A549 (cell line): ENCODE results near the gene SSH3. TPM values are rescaled to one million over a fixed set of nuclear protein-coding genes. Genes with fewer than 3 reads are reported as not detected.

ENCODE experiments used
- ATAC-seq, 2 experiments: fragments of 200-7000 bp in 1 of 2; fragments of >200 bp in 1 of 2; cut with Nextera tagmentation in 1 of 2; cut with Tn5 transposase in 1 of 2; 3 replicates each; pipeline versions ENCODE4 v1.8.0 to v1.9.1; 2018 to 2020; ENCODE audit warnings: mild to moderate bottlenecking in 1 of 2, moderate library complexity in 1 of 2
- CTCF ChIA-PET: fragments of 300-600 bp; sonication (Branson Sonifier 250); formaldehyde crosslinking; extraction: SDS; loops from one replicate; lab custom pipeline; 2021; ENCODE audit warnings: antibody characterized with exemption, inconsistent platforms; lab: Yijun Ruan, JAX
- POLR2A ChIA-PET: fragments of 350-600 bp; formaldehyde crosslinking; extraction: SDS; loops from one replicate; lab custom pipeline; 2021; ENCODE audit warnings: antibody characterized with exemption, inconsistent platforms; lab: Yijun Ruan, JAX
- DNase-seq, 2 experiments: peaks; one replicate each; pipeline versions ENCODE4 v3.0.0 to v3.0.0-alpha.2; 2011 to 2016; ENCODE audit warnings: low read depth in 1 of 2, low spot score in 1 of 2
- FAIRE-seq: peaks from 2 replicates; lab custom pipeline; 2011; peaks lifted over from hg19 to GRCh38; lab: Jason Lieb, UNC
- H3K27ac ChIP-seq, 2 experiments: fragments of >200 bp; sonication (Bioruptor Twin); formaldehyde crosslinking; 3 replicates each; pipeline ENCODE4 v1.5.1; 2016 to 2017
- H3K4me1 ChIP-seq: fragments of >200 bp; sonication (Bioruptor Twin); formaldehyde crosslinking; 3 replicates; pipeline ENCODE4 v1.6.1; 2016
- H3K4me2 ChIP-seq: fragments of >200 bp; sonication (Bioruptor Twin); formaldehyde crosslinking; 3 replicates; pipeline ENCODE4 v1.6.1; 2016
- H3K4me3 ChIP-seq: fragments of >200 bp; sonication (Bioruptor Twin); formaldehyde crosslinking; 3 replicates; pipeline ENCODE4 v1.5.1; 2016
- H3K9me3 ChIP-seq: fragments of >200 bp; sonication (Bioruptor Twin); formaldehyde crosslinking; 3 replicates; pipeline ENCODE4 v1.6.1; 2016
- CBX2 ChIP-seq: fragments of 200-600 bp; sonication (generic); IDR thresholded peaks from 2 replicates; pipeline ENCODE4 v1.6.1; 2016; ENCODE audit warnings: low read depth, mild to moderate bottlenecking, borderline replicate concordance
- CEBPB ChIP-seq, 2 experiments: fragments of >200 bp in 1 of 2; sonication (Bioruptor Twin) in 1 of 2; formaldehyde crosslinking in 1 of 2; IDR thresholded peaks; 2 replicates each; pipeline ENCODE4 v1.6.1; 2012 to 2016
- EHF ChIP-seq: fragments of 250-450 bp; sonication (Bioruptor Pico); IDR thresholded peaks from 2 replicates; pipeline ENCODE4 v1.5.0; 2020; ENCODE audit warnings: mild to moderate bottlenecking
- FOSL2 ChIP-seq, 2 experiments: fragments of 450-650 bp in 1 of 2; fragments of >200 bp in 1 of 2; sonication (Bioruptor Twin) in 1 of 2; formaldehyde crosslinking; IDR thresholded peaks; 2 replicates each; pipeline versions ENCODE4 v1.5.0 to v1.6.1; 2016 to 2020; ENCODE audit warnings: mild to moderate bottlenecking in 1 of 2, moderate library complexity in 1 of 2
- HDAC2 ChIP-seq: fragments of 200-600 bp; sonication (generic); IDR thresholded peaks from 2 replicates; pipeline ENCODE4 v1.6.1; 2016
- JUN ChIP-seq, 2 experiments: fragments of >200 bp; sonication (Bioruptor Twin); formaldehyde crosslinking; IDR thresholded peaks; 2 replicates in 1 of 2; 3 replicates in 1 of 2; pipeline ENCODE4 v1.6.1; 2016 to 2017
- KDM1A ChIP-seq: fragments of 200-600 bp; sonication (generic); IDR thresholded peaks from 2 replicates; pipeline ENCODE4 v1.6.1; 2016; ENCODE audit warnings: low read depth, mild to moderate bottlenecking
- KDM5A ChIP-seq: fragments of 200-600 bp; sonication (generic); IDR thresholded peaks from 2 replicates; pipeline ENCODE4 v1.6.1; 2016; ENCODE audit warnings: antibody characterized with exemption, mild to moderate bottlenecking
- MAZ ChIP-seq: fragments of 150-350 bp; IDR thresholded peaks from 2 replicates; pipeline ENCODE4 v1.6.1; 2014; ENCODE audit warnings: antibody characterized with exemption, low read depth, low read length, borderline replicate concordance
- NPAS2 ChIP-seq: fragments of 250-450 bp; sonication (Bioruptor Pico); IDR thresholded peaks from 2 replicates; pipeline ENCODE4 v1.8.0; 2022; ENCODE audit warnings: mild to moderate bottlenecking, moderate library complexity, borderline replicate concordance
- NR3C1 ChIP-seq: fragments of >200 bp; sonication (Bioruptor Twin); formaldehyde crosslinking; IDR thresholded peaks from 3 replicates; pipeline ENCODE4 v1.6.1; 2017
- PHF8 ChIP-seq: fragments of 200-600 bp; sonication (generic); IDR thresholded peaks from 2 replicates; pipeline ENCODE4 v1.6.1; 2016; ENCODE audit warnings: low read depth, mild to moderate bottlenecking, antibody characterized with exemption, moderate library complexity, borderline replicate concordance
- RAD21 ChIP-seq, 2 experiments: fragments of >200 bp in 1 of 2; sonication (Bioruptor Twin) in 1 of 2; formaldehyde crosslinking in 1 of 2; IDR thresholded peaks in 1 of 2; conservative IDR thresholded peaks in 1 of 2; 2 replicates in 1 of 2; 3 replicates in 1 of 2; pipeline ENCODE4 v1.6.1; 2012 to 2018; ENCODE audit warnings: inconsistent platforms in 1 of 2
- RARB ChIP-seq: fragments of 250-450 bp; sonication (Bioruptor Pico); IDR thresholded peaks from 2 replicates; pipeline ENCODE4 v1.8.0; 2021; ENCODE audit warnings: mild to moderate bottlenecking, moderate library complexity
- RCOR1 ChIP-seq: fragments of 150-350 bp; IDR thresholded peaks from 2 replicates; pipeline ENCODE4 v1.6.1; 2014; ENCODE audit warnings: antibody characterized with exemption, low read length, low read depth
- RFX5 ChIP-seq: fragments of 450-650 bp; IDR thresholded peaks from 2 replicates; pipeline ENCODE4 v1.7.1; 2014; ENCODE audit warnings: antibody characterized with exemption, mild to moderate bottlenecking, moderate library complexity
- RNF2 ChIP-seq: fragments of 200-600 bp; sonication (generic); IDR thresholded peaks from 2 replicates; pipeline ENCODE4 v1.6.1; 2016; ENCODE audit warnings: low read depth, mild to moderate bottlenecking, antibody characterized with exemption, moderate library complexity, borderline replicate concordance
- SMC3 ChIP-seq: fragments of >200 bp; sonication (Bioruptor Twin); formaldehyde crosslinking; IDR thresholded peaks from 3 replicates; pipeline ENCODE4 v1.6.1; 2018; ENCODE audit warnings: inconsistent platforms
- TFCP2L1 ChIP-seq: fragments of 250-450 bp; sonication (Bioruptor Pico); IDR thresholded peaks from 2 replicates; pipeline ENCODE4 v1.5.0; 2021; ENCODE audit warnings: mild to moderate bottlenecking
- WGBS: methylation state at CpG from one replicate; pipeline ENCODE4 v1.1.6; 2017; ENCODE audit errors: missing lambda C conversion rate; 5-methylcytosine and 5-hydroxymethylcytosine counted together
- polyA plus RNA-seq, 4 experiments: library from polyadenylated mRNA; depleted of rRNA in 3 of 4; stranded (reverse); fragments of >200 nt; fragmentation: RNase III in 1 of 4; extraction: RNeasy Plus Mini Kit Qiagen cat#74134 plus additional on column Dnase treatment in 1 of 4; gene quantifications; 2 replicates in 3 of 4; 3 replicates in 1 of 4; pipeline ENCODE4 v1.2.3, GENCODE V29; 2011 to 2017
- TF ChIP-seq, protein P1 (sequence below): fragments of >200 bp; sonication (Bioruptor Twin); formaldehyde crosslinking; IDR thresholded peaks from 3 replicates; pipeline ENCODE4 v1.6.1; 2016
- TF ChIP-seq, protein P2 (sequence below): fragments of >200 bp; sonication (Bioruptor Twin); formaldehyde crosslinking; IDR thresholded peaks from 3 replicates; pipeline ENCODE4 v1.5.1; 2016
- TF ChIP-seq, protein P3 (sequence below): fragments of >200 bp; sonication (Bioruptor Twin); formaldehyde crosslinking; IDR thresholded peaks from 2 replicates; pipeline ENCODE4 v1.6.1; 2016
- TF ChIP-seq, protein P4 (sequence below): fragments of 150-350 bp; IDR thresholded peaks from 2 replicates; pipeline ENCODE4 v1.6.1; 2014; ENCODE audit warnings: low read depth, mild to moderate bottlenecking, low read length

SSH3 gene
- polyA plus RNA-seq, 2 of the 4 experiments (the other 2 are of a cell fraction): 13.9 to 24.1 TPM

GRCh38 chr11:67349928-67350465 lies 46.7 kb downstream of the SSH3 start:
- POLR2A ChIA-PET: interaction anchor here (1.1 to 8.3 kb wide), 3 partner anchors 11 to 24 kb away, joined by 8 to 172 read pairs (median 10); partner anchors contain the start of gene CLCF1
- FAIRE-seq (no peak), ATAC-seq (no peak), DNase-seq (no peak)
- Histone ChIP-seq H3K4me3 (no peak overlapping the region), H3K27ac (peak overlapping the region in 1 of 2 experiments; percentile 67; a peak in 3 of 6 replicates), H3K4me1 (peaks cover 84% of the 10 kb centered on the region), H3K9me3 (no peaks in the 10 kb centered on the region), H3K4me2 (peak overlapping the region; percentile 9; the same call in 1 of the 3 replicates)
- 90% methylated on average over 4 of the region's 4 CpGs for WGBS
- TF ChIP-seq, protein P1, sequence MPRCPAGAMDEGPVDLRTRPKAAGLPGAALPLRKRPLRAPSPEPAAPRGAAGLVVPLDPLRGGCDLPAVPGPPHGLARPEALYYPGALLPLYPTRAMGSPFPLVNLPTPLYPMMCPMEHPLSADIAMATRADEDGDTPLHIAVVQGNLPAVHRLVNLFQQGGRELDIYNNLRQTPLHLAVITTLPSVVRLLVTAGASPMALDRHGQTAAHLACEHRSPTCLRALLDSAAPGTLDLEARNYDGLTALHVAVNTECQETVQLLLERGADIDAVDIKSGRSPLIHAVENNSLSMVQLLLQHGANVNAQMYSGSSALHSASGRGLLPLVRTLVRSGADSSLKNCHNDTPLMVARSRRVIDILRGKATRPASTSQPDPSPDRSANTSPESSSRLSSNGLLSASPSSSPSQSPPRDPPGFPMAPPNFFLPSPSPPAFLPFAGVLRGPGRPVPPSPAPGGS: no peak
- 0 out of 5 replicates have a peak, but pooled peaks of 1 of the 2 experiments have one; percentile 41 for TF ChIP-seq JUN (IDR thresholded peaks at IDR 0.05)
- CTCF ChIA-PET: interaction anchor here (1.8 to 20.0 kb wide), 11 partner anchors 12 to 139 kb away, joined by 3 to 1913 read pairs (median 7); partner anchors contain the start of genes CLCF1, PPP1CA, PTPRCAP and RAD9A

- DNase-seq: peak; percentile 86 to 89
- Histone ChIP-seq H3K4me1 (peaks cover 87% of the 10 kb centered on the region), H3K4me2 (peak overlapping the region; percentile 93), H3K27ac (peak overlapping the region; percentile 93 to 98), H3K4me3 (peak overlapping the region; percentile 69; the same call in 1 of the 3 replicates), H3K9me3 (no peaks in the 10 kb centered on the region)
- ATAC-seq: peak in 1 of 2 experiments; percentile 5; a peak in 3 of 6 replicates
- CTCF ChIA-PET: interaction anchor here (0.6 to 20.0 kb wide), 35 partner anchors 8 to 307 kb away, joined by 3 to 1913 read pairs (median 4); partner anchors contain the start of genes CLCF1, PPP1CA, PTPRCAP and RAD9A
- TF ChIP-seq RAD21 (conservative IDR thresholded peaks at IDR 0.05 in 1 of 2, IDR thresholded peaks at IDR 0.05 in 1 of 2): peak; percentile 76 to 83
- peak; percentile 79 for TF ChIP-seq SMC3
- TF ChIP-seq, protein P2, sequence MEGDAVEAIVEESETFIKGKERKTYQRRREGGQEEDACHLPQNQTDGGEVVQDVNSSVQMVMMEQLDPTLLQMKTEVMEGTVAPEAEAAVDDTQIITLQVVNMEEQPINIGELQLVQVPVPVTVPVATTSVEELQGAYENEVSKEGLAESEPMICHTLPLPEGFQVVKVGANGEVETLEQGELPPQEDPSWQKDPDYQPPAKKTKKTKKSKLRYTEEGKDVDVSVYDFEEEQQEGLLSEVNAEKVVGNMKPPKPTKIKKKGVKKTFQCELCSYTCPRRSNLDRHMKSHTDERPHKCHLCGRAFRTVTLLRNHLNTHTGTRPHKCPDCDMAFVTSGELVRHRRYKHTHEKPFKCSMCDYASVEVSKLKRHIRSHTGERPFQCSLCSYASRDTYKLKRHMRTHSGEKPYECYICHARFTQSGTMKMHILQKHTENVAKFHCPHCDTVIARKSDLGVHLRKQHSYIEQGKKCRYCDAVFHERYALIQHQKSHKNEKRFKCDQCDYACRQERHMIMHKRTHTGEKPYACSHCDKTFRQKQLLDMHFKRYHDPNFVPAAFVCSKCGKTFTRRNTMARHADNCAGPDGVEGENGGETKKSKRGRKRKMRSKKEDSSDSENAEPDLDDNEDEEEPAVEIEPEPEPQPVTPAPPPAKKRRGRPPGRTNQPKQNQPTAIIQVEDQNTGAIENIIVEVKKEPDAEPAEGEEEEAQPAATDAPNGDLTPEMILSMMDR: peak; percentile 86
- peak in 1 of 2 experiments; percentile 16; a peak in 1 of 5 replicates for TF ChIP-seq JUN (IDR thresholded peaks at IDR 0.05)
- TF ChIP-seq RFX5: no peak
- TF ChIP-seq FOSL2 (IDR thresholded peaks at IDR 0.05): 0 out of 2 replicates have a peak, but pooled peaks have one; percentile 47
- TF ChIP-seq FOSL2 (CRISPR knock-in tag; IDR thresholded peaks at IDR 0.05): peak; percentile 98
- no peak for TF ChIP-seq CBX2
- FAIRE-seq: no peak
- 41% methylated on average over 9 of the region's 11 CpGs for WGBS
- POLR2A ChIA-PET: interaction anchor here (0.8 to 8.3 kb wide), 8 partner anchors 9 to 50 kb away, joined by 3 to 172 read pairs (median 4); partner anchors contain the start of genes CLCF1, PPP1CA and RAD9A
Observed at GRCh38 chr11:67351275-67352005, 48.1 kb downstream of the SSH3 start.

- FAIRE-seq (no peak), ATAC-seq (peak; percentile 1 to 4; a peak in 5 of 6 replicates), DNase-seq (no peak)
- H3K9me3 ChIP-seq: no peaks in the 10 kb centered on the region
- ChIA-PET CTCF (interaction anchor here (1.0 to 20.0 kb wide), 6 partner anchors 7 to 153 kb away, joined by 3 to 1913 read pairs (median 27); partner anchors contain the start of genes CLCF1, PITPNM1, PPP1CA and RAD9A), POLR2A (interaction anchor here (0.6 to 8.3 kb wide), 9 partner anchors 15 to 91 kb away, joined by 3 to 172 read pairs (median 4); partner anchors contain the start of genes CLCF1, PPP1CA, RAD9A and RPS6KB2)
- peak overlapping the region; percentile 93 to 98 for H3K27ac ChIP-seq
- peak overlapping the region; percentile 69 for H3K4me3 ChIP-seq
- 3% methylated on average over 13 of the region's 25 CpGs for WGBS
- peaks cover 87% of the 10 kb centered on the region for H3K4me1 ChIP-seq
- peak overlapping the region; percentile 93 for H3K4me2 ChIP-seq
- TF ChIP-seq RCOR1 (no peak), RARB (CRISPR knock-in tag) (no peak), HDAC2 (no peak), CEBPB (IDR thresholded peaks at IDR 0.05) (no peak), MAZ (no peak), RNF2 (no peak), NPAS2 (CRISPR knock-in tag) (no peak), EHF (CRISPR knock-in tag) (peak; percentile 22; the same call in 1 of the 2 replicates), RFX5 (no peak), NR3C1 (no peak), PHF8 (no peak), SMC3 (no peak), KDM5A (no peak), TFCP2L1 (CRISPR knock-in tag) (peak; percentile 74; the same call in 1 of the 2 replicates), KDM1A (no peak)
- TF ChIP-seq, protein P3, sequence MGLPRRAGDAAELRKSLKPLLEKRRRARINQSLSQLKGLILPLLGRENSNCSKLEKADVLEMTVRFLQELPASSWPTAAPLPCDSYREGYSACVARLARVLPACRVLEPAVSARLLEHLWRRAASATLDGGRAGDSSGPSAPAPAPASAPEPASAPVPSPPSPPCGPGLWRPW: no peak
- TF ChIP-seq, protein P4, sequence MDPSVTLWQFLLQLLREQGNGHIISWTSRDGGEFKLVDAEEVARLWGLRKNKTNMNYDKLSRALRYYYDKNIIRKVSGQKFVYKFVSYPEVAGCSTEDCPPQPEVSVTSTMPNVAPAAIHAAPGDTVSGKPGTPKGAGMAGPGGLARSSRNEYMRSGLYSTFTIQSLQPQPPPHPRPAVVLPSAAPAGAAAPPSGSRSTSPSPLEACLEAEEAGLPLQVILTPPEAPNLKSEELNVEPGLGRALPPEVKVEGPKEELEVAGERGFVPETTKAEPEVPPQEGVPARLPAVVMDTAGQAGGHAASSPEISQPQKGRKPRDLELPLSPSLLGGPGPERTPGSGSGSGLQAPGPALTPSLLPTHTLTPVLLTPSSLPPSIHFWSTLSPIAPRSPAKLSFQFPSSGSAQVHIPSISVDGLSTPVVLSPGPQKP: no peak
Observed at GRCh38 chr11:67352546-67353316, 49.4 kb downstream of the SSH3 start.
